ENCODE data around the gene DPYD.

The DPYD gene

DNA sequence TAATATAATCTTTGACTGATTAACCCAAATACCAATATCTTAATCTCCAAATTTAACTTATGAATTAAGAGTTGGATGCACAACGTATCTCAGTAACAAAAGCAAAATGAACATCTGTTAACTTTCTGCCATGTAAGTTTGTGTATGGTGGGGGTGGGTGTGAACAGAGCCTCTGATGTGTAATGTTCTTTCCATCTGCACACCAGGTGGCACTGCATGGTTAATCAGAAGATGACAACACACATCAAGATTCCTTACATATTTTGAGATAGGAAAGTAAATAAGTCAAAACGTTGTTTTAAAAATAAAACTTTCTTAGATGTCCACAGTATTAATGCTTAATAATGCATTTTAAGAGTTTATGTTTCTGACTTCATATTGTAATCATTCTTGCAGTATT, 251.9 kb downstream of the DPYD start:
- H3K4me1 ChIP-seq, result no peaks in the 10 kb centered on the region
- H3K27me3 ChIP-seq (ENCODE audit: low read depth), result no peaks in the 10 kb centered on the region
- DNase-seq (ENCODE audit: low spot score in 2 of 2), result no peak
- no peaks in the 10 kb centered on the region for H3K9me3 ChIP-seq
- H3K36me3 ChIP-seq (replicated peaks), result no peaks in the 10 kb centered on the region
- in situ Hi-C loops (cut with MboI; ENCODE audit: low sequenced_read_pairs), result loop anchor here (25.0 kb wide), 1 partner anchor 93 kb away; no protein-coding TSS in a partner anchor
- H3K4me3 ChIP-seq, result no peak overlapping the region

DNA sequence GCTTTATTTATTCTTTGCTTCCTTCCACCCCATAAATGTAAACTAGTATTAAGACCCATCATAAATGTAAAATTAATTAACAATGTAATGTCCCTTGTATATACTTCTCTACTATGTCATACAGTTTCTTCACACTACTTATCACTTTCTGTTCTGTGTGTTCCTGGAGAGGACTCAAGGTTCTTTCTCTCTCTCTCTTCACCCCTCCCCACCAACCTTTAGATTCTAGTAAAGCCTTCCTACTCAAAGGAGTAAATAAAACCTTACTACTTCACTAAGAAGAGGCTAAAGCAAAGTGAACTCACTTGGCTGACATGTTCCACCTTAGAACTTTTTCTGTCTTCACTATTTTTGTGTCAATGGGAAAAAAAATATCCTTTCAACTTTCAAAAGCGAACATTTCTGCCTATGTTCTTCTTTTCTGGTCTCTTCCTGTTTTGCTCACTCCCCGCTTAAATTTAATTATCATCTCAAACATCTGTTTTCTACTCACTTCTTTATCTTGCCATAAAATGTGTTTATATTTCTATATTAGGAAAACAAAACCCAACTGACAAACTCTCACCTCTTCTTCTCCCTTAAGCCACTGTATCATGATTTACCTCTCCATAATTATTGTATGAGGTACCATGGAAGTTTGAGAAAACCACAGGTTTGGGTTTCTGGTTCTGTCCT, 260.3 kb downstream of the DPYD start:
- in situ Hi-C loops (cut with MboI; ENCODE audit: low sequenced_read_pairs), result loop anchor here (25.0 kb wide), 1 partner anchor 102 kb away; no protein-coding TSS in a partner anchor
- no peak for DNase-seq (ENCODE audit: low spot score in 2 of 2)
- Histone ChIP-seq H3K27me3 (ENCODE audit: low read depth) (no peaks in the 10 kb centered on the region), H3K36me3 (replicated peaks) (no peaks in the 10 kb centered on the region), H3K4me1 (no peaks in the 10 kb centered on the region), H3K9me3 (no peaks in the 10 kb centered on the region), H3K4me3 (no peak overlapping the region)

DNA sequence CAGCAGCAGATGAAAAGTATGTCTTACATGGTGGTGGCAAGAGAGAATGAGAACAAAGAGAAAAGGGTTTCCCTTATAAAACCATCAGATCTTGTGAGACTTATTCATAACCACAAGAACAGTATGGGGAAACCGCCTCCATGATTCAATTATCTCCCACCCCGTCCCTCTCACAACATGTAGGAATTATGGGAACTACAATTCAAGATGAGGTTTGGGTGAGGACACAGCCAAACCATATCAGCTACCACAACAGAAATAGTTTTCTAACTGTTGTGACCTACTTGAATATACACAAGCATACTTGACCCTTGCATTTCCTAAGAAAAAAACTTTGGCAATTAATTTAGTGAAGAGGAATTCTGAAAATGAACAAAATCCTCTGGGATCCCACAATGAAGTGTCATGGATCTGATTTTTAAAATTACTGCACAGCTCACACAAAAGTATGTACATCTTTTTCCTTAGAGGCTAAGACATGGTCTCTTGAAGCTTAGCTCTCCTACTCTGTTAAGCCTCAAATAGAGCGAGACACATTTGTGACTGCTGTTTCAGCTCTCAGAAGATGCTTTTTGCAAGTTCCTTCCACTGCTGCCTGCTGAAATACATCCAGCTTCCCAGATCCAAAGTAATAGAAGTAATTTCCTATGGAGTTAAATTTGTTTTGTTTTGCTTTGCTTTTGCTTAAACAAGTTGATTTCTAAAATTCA, 265.8 kb downstream of the DPYD start:
- no peak overlapping the region for H3K4me3 ChIP-seq

DNA sequence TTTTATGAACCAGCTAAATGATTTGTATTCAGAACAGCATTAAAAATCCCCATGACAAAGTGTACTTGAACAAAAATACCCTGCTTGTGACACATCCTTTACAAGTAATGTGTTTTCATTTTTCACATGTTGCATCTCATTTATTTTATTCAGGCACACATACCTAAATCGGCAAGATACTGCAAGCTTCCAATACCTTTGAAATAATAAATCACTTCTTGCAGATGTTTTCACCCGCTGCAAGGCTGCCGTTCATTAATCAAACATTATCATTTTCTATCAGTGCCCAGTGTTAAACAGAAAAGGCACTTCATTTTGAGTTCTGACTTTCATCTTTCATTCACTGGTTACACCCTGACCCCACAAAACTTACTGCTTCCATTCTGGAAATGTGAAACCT, 269.6 kb downstream of the DPYD start:
- DNase-seq (ENCODE audit: low spot score in 2 of 2), result no peak
- in situ Hi-C loops (cut with MboI; ENCODE audit: low sequenced_read_pairs), result loop anchor here (25.0 kb wide), 1 partner anchor 111 kb away; no protein-coding TSS in a partner anchor

More for the DNA sequence above, 265.8 kb downstream of the DPYD start:
- DNase-seq (ENCODE audit: low spot score in 2 of 2), result no peak
- Histone ChIP-seq H3K4me1 (no peaks in the 10 kb centered on the region), H3K9me3 (no peaks in the 10 kb centered on the region), H3K36me3 (replicated peaks) (no peaks in the 10 kb centered on the region), H3K27me3 (ENCODE audit: low read depth) (no peaks in the 10 kb centered on the region)
- in situ Hi-C loops (cut with MboI; ENCODE audit: low sequenced_read_pairs), result loop anchor here (25.0 kb wide), 1 partner anchor 107 kb away; no protein-coding TSS in a partner anchor

DNA sequence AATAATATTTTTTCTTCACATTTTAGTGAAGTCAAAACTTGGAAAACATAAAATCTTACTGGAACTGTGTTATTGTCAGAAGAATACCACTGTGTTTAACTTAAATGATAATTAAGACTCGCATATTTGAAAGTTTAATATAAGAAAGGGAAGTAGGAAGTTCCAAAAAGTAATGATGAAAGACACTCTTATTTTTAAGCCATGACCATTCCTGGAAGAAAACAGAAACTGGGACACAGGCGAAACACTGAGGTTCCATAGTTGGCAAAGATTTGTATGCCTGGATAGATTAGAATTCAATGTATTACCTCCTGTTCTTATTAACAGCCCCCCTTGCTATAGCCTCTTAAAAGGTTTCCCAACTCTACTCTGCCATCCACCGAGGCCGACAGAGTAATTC, 271.2 kb downstream of the DPYD start:
- in situ Hi-C loops (cut with MboI; ENCODE audit: low sequenced_read_pairs), result no loop called here
- no peaks in the 10 kb centered on the region for H3K27me3 ChIP-seq (ENCODE audit: low read depth)

More for the DNA sequence above, 269.6 kb downstream of the DPYD start:
- Histone ChIP-seq H3K9me3 (no peaks in the 10 kb centered on the region), H3K4me1 (no peaks in the 10 kb centered on the region), H3K36me3 (replicated peaks) (no peaks in the 10 kb centered on the region), H3K27me3 (ENCODE audit: low read depth) (no peaks in the 10 kb centered on the region), H3K4me3 (no peak overlapping the region)

DNA sequence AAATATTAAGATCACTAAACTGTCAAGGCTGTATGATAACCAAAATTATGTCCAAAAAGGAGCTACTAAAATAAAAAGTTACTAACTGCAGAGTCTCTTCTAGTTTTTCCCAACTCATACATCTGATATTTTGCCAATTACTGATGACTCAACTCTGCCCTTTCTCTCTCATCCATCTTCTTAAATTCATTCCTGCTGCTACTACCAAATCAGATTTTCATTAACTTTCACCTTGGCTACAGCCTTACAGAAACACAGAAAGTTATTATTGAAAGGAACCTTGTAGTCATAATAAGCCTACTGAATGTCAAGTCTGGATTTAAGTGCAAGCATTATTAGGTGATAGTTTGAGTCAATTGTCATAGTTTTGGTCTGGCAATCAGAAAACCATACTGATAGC, 273.1 kb downstream of the DPYD start:
- in situ Hi-C loops (cut with MboI; ENCODE audit: low sequenced_read_pairs), result no loop called here
- DNase-seq (ENCODE audit: low spot score in 2 of 2), result no peak
- Histone ChIP-seq H3K36me3 (replicated peaks) (no peaks in the 10 kb centered on the region), H3K4me3 (no peak overlapping the region), H3K27me3 (ENCODE audit: low read depth) (no peaks in the 10 kb centered on the region), H3K9me3 (no peaks in the 10 kb centered on the region), H3K4me1 (no peaks in the 10 kb centered on the region)

More for the DNA sequence above, 271.2 kb downstream of the DPYD start:
- no peak overlapping the region for H3K4me3 ChIP-seq
- DNase-seq (ENCODE audit: low spot score in 2 of 2), result no peak
- H3K36me3 ChIP-seq (replicated peaks), result no peaks in the 10 kb centered on the region
- H3K4me1 ChIP-seq, result no peaks in the 10 kb centered on the region
- no peaks in the 10 kb centered on the region for H3K9me3 ChIP-seq

DNA sequence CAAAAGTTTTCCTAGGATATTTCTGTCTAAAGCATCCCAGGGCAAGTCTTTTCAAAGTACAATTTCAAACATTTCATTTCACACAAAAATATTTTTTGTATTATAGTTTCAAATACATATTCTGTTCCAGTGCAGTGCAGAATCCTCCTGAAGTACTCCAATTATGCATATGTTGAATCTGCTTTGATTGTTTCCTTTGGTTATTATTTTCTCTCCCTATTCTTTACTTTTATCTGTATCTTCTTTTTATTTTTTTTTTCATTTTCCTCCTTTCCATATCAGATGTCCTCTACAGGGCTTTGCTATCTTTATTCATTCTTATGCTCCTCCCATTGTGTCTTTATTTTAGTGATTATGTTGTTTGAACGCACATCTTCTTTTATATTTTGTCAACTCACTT, 274.8 kb downstream of the DPYD start:
- Histone ChIP-seq H3K9me3 (no peaks in the 10 kb centered on the region), H3K4me1 (no peaks in the 10 kb centered on the region), H3K4me3 (no peak overlapping the region), H3K36me3 (replicated peaks) (no peaks in the 10 kb centered on the region), H3K27me3 (ENCODE audit: low read depth) (no peaks in the 10 kb centered on the region)
- in situ Hi-C loops (cut with MboI; ENCODE audit: low sequenced_read_pairs), result no loop called here
- no peak for DNase-seq (ENCODE audit: low spot score in 2 of 2)

DNA sequence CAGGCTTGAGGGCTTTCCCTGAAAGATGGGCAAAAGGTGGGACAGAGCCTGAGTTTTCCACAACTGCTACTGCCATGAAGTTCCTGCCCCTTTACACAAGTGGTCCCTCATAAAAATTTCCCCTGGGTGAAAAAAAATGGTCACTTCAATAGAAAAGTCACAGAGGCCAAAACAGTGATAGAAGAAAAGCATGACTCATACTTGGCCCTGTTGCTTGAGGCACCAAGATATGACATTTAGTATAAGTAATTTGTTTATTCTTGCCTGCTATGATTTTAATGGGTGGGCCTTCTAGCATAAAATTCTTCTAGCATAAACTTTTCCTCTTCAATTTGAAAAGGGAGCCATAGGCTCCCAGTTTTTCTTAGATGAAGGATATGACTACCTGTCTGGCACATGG, 280.2 kb downstream of the DPYD start:
- Histone ChIP-seq H3K27me3 (ENCODE audit: low read depth) (no peaks in the 10 kb centered on the region), H3K36me3 (replicated peaks) (no peaks in the 10 kb centered on the region), H3K4me1 (no peaks in the 10 kb centered on the region), H3K9me3 (no peaks in the 10 kb centered on the region), H3K4me3 (no peak overlapping the region)
- in situ Hi-C loops (cut with MboI; ENCODE audit: low sequenced_read_pairs), result no loop called here
- no peak for DNase-seq (ENCODE audit: low spot score in 2 of 2)

DNA sequence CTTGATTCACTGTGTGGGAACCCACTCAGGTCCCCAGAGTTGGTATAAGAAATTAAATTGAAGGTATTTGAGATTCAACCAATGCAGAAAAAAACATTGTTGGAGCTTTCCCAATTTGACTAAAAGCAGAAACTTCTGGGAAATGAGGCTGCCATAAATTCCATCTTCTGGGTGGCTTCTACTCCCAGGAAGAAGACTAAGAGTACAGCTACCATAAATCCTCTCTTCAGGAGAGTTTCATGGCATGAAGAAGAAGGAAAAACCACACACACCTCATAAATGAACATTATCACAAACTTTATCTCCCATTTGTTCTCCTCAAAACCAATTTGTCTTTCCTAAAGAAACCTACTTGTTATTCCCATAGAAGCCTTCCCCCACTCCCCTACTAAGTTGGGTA, 283.9 kb downstream of the DPYD start:
- DNase-seq (ENCODE audit: low spot score in 2 of 2), result no peak
- in situ Hi-C loops (cut with MboI; ENCODE audit: low sequenced_read_pairs), result no loop called here
- Histone ChIP-seq H3K36me3 (replicated peaks) (no peaks in the 10 kb centered on the region), H3K4me3 (no peak overlapping the region), H3K4me1 (no peaks in the 10 kb centered on the region), H3K27me3 (ENCODE audit: low read depth) (no peaks in the 10 kb centered on the region), H3K9me3 (no peaks in the 10 kb centered on the region)

DNA sequence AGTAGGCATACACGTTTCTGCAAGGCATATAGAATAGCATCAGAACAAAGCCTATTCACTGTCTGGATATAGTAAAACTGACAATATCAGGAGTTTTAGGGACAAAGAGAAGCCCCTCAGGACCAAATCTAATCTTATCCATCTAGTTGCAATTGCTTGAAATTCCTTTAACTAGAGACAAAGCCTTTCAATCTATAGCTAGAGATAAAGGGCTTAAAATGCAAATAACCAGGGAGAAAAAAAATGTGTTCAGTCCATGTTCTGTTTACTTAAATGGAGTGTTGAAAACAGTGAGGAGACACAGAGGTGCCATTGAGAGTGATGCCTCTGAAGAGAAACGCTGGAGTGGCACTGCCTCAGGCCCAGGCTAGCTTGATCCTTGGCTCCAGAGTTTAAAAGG, 286.1 kb downstream of the DPYD start:
- no peaks in the 10 kb centered on the region for H3K9me3 ChIP-seq
- H3K4me3 ChIP-seq, result no peak overlapping the region
- no peaks in the 10 kb centered on the region for H3K36me3 ChIP-seq (replicated peaks)
- DNase-seq (ENCODE audit: low spot score in 2 of 2), result no peak
- no peaks in the 10 kb centered on the region for H3K27me3 ChIP-seq (ENCODE audit: low read depth)
- no peaks in the 10 kb centered on the region for H3K4me1 ChIP-seq
- in situ Hi-C loops (cut with MboI; ENCODE audit: low sequenced_read_pairs), result no loop called here

DNA sequence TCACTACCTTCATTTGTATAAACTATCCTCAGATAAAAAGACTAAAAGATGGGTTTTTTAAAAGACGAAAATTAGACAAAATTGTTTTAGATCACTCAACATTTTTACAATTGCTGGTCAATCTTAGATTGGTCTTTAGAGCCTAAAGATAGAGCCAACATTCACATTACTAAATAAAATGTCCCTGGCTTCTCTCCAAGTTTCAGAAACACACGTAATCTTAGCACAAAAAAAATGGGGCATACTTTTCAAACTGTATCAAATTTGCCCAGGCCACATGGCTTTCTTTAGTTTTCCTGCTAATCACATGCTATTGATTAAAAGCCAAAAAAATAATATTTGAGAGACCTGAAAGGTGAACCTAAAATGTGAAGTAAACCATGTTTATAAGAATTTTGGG, 288.1 kb downstream of the DPYD start:
- DNase-seq (ENCODE audit: low spot score in 2 of 2), result no peak
- Histone ChIP-seq H3K9me3 (no peaks in the 10 kb centered on the region), H3K27me3 (ENCODE audit: low read depth) (no peaks in the 10 kb centered on the region), H3K4me1 (no peaks in the 10 kb centered on the region), H3K4me3 (no peak overlapping the region), H3K36me3 (replicated peaks) (no peaks in the 10 kb centered on the region)
- in situ Hi-C loops (cut with MboI; ENCODE audit: low sequenced_read_pairs), result no loop called here

DNA sequence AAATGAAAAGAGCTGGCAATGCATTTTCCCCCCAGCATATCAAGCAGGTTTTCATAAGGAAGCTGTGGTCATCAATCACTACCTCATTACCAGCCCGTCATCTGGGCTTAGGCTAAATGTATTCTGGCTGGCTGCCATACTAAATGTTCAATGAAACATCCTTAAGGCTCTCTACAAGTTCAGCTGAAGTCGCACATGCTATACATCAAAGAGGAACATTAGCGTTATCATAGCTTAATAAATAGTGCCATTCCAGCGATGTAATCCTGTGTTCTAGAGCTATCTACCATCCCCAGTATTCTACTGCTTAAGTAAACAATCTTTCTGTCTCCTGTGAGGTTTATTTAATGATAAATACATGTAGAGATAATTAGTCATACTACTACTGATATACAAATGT, 288.8 kb downstream of the DPYD start:
- no peak for DNase-seq (ENCODE audit: low spot score in 2 of 2)
- no peaks in the 10 kb centered on the region for H3K36me3 ChIP-seq (replicated peaks)
- in situ Hi-C loops (cut with MboI; ENCODE audit: low sequenced_read_pairs), result no loop called here
- H3K4me1 ChIP-seq, result no peaks in the 10 kb centered on the region
- no peaks in the 10 kb centered on the region for H3K27me3 ChIP-seq (ENCODE audit: low read depth)
- H3K9me3 ChIP-seq, result no peaks in the 10 kb centered on the region
- no peak overlapping the region for H3K4me3 ChIP-seq

DNA sequence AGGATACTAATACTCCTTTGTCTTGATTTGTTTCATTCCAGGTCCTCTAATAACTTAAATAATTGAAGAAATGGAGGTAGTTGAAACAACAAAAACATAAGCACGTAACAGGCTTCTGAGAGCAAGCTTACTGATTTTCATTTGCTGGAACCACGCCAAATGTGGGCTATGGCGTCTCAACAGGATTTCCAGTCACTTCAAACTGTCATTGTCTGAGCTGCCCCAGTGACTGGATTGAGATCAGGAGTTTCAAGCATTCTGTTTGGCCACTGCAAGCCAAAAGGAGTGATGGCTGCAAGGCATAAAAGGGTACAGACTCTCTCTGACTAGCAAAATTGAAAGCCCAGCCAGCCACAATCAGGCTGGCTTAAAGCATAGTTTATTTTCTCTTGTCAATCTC, 289.9 kb downstream of the DPYD start:
- Histone ChIP-seq H3K36me3 (replicated peaks) (no peaks in the 10 kb centered on the region), H3K4me1 (no peaks in the 10 kb centered on the region), H3K4me3 (no peak overlapping the region), H3K9me3 (no peaks in the 10 kb centered on the region), H3K27me3 (ENCODE audit: low read depth) (no peaks in the 10 kb centered on the region)
- peak in 1 of 2 experiments; percentile 7 for DNase-seq (ENCODE audit: low spot score in 2 of 2)
- in situ Hi-C loops (cut with MboI; ENCODE audit: low sequenced_read_pairs), result no loop called here

DNA sequence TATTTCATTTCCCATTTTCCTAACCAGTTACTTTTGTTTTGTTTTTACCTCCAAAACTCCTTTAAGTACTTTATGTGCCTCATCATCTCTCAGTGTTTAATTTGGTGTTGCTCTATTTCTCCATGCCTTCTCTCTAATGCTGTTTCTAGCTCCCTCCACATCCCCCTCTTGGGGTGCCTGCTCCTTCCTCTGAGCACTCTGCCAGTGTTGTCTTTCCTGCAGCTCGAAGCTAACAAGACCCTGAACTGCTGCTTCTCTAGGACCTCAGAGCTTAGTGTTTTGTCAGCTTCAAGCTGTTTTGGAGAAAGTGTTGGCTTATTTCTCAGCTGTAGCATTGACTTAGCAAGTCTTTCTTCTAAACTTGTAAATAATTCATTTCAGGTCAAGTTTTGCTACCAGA, 290.6 kb downstream of the DPYD start:
- DNase-seq (ENCODE audit: low spot score in 2 of 2), result no peak
- Histone ChIP-seq H3K9me3 (no peaks in the 10 kb centered on the region), H3K36me3 (replicated peaks) (no peaks in the 10 kb centered on the region), H3K4me3 (no peak overlapping the region), H3K27me3 (ENCODE audit: low read depth) (no peaks in the 10 kb centered on the region), H3K4me1 (no peaks in the 10 kb centered on the region)
- in situ Hi-C loops (cut with MboI; ENCODE audit: low sequenced_read_pairs), result no loop called here
